HFFc6 (cell line): ENCODE measurements around the gene KLHL41. TPM values are rescaled to one million over a fixed set of nuclear protein-coding genes. Genes with fewer than 3 reads are reported as not detected.

Experiments used
- DNase-seq: peaks from one replicate; pipeline ENCODE4 v3.0.0-alpha.2; 2018
- H3K27ac Mint-ChIP-seq: 2 replicates; pipeline ENCODE4 v1.8.0; 2020; ENCODE audit warnings: mild to moderate bottlenecking, mixed read lengths
- H3K27me3 Mint-ChIP-seq: 2 replicates; pipeline ENCODE4 v1.8.0; 2021; ENCODE audit warnings: mild to moderate bottlenecking, moderate library complexity, mixed read lengths; ENCODE audit not compliant: insufficient read depth
- H3K36me3 Mint-ChIP-seq: 2 replicates; pipeline ENCODE4 v1.8.0; 2021; ENCODE audit warnings: low read depth, mixed read lengths
- H3K4me1 Mint-ChIP-seq: 2 replicates; pipeline ENCODE4 v1.8.0; 2020; ENCODE audit warnings: low read depth, mixed read lengths
- H3K4me3 Mint-ChIP-seq: 2 replicates; pipeline ENCODE4 v1.8.0; 2020; ENCODE audit warnings: mild to moderate bottlenecking, moderate library complexity, mixed read lengths
- H3K9me3 Mint-ChIP-seq: 2 replicates; pipeline ENCODE4 v1.8.0; 2020; ENCODE audit warnings: mild to moderate bottlenecking, mixed read lengths
- total RNA-seq, 6 experiments: library from RNA; stranded (reverse); fragmentation: NEBNext Ultra II Directional; extraction: Animal tissue kit (Norgen Biotek cat#: 25700); gene quantifications; 2 replicates in 1 of 6; 3 replicates in 5 of 6; pipeline ENCODE4 v1.2.3, GENCODE V29; 2021
- TF ChIP-seq, protein P1 (sequence below): fragments of 200-600 bp; sonication (generic); IDR thresholded peaks from 2 replicates; pipeline ENCODE4 v1.5.0; 2021; ENCODE audit warnings: antibody characterized with exemption, mild to moderate bottlenecking

The KLHL41 gene
- total RNA-seq, 6 experiments from 2014 or later, result 0.09 to 0.31 (median 0.20) TPM; not detected in 1

DNA sequence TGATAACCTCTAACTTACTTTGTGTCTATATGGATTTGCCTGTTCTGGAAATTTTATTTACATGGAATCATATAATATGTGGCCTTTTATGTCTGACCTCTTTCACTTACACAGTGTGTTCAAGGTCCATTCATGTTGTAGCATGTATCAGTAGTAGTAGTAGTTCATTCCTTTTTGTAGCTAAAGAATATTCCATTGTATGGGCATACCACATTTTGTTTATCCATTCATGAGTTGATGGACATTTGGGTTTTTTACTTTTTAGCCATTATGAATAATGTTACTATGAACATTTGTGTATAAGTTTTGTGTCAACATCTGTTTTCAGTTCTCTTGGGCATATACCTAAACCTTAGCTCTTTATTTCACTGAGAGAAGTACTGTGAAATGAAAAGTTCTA is 18.7 kb upstream of the KLHL41 start:
- no peaks in the 10 kb centered on the region for H3K27me3 Mint-ChIP-seq
- H3K36me3 Mint-ChIP-seq, result no peaks in the 10 kb centered on the region; the same call in 1 of the 2 replicates
- no peak overlapping the region for H3K27ac Mint-ChIP-seq
- H3K4me1 Mint-ChIP-seq, result no peaks in the 10 kb centered on the region
- DNase-seq, result no peak
- H3K4me3 Mint-ChIP-seq, result no peak overlapping the region
- no peaks in the 10 kb centered on the region for H3K9me3 Mint-ChIP-seq
- TF ChIP-seq, protein P1, sequence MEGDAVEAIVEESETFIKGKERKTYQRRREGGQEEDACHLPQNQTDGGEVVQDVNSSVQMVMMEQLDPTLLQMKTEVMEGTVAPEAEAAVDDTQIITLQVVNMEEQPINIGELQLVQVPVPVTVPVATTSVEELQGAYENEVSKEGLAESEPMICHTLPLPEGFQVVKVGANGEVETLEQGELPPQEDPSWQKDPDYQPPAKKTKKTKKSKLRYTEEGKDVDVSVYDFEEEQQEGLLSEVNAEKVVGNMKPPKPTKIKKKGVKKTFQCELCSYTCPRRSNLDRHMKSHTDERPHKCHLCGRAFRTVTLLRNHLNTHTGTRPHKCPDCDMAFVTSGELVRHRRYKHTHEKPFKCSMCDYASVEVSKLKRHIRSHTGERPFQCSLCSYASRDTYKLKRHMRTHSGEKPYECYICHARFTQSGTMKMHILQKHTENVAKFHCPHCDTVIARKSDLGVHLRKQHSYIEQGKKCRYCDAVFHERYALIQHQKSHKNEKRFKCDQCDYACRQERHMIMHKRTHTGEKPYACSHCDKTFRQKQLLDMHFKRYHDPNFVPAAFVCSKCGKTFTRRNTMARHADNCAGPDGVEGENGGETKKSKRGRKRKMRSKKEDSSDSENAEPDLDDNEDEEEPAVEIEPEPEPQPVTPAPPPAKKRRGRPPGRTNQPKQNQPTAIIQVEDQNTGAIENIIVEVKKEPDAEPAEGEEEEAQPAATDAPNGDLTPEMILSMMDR, result no peak

DNA sequence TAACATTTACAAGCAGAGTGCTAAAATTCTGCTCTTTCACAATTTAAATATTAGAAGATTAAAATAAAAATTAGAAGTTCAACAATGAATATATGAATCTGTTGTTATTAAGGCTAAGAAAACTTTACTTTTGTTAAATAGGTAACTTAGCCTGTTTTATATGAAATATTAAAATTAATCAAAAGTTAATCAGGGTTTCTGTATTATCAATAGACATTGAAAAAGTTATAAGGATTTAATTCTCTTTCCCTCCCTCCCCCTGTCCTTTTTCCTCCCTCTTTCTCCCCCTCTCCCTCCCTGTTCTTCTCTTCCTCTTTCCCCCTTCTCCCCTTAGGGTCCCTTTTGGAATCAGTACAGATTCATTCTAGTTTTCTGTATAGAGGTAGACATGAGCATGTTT is 18.1 kb upstream of the KLHL41 start:
- H3K4me1 Mint-ChIP-seq, result no peaks in the 10 kb centered on the region
- no peak for DNase-seq
- TF ChIP-seq, protein P1, result no peak
- H3K27me3 Mint-ChIP-seq, result no peaks in the 10 kb centered on the region
- no peaks in the 10 kb centered on the region for H3K9me3 Mint-ChIP-seq
- no peaks in the 10 kb centered on the region; the same call in 1 of the 2 replicates for H3K36me3 Mint-ChIP-seq
- H3K27ac Mint-ChIP-seq, result no peak overlapping the region
- H3K4me3 Mint-ChIP-seq, result no peak overlapping the region

DNA sequence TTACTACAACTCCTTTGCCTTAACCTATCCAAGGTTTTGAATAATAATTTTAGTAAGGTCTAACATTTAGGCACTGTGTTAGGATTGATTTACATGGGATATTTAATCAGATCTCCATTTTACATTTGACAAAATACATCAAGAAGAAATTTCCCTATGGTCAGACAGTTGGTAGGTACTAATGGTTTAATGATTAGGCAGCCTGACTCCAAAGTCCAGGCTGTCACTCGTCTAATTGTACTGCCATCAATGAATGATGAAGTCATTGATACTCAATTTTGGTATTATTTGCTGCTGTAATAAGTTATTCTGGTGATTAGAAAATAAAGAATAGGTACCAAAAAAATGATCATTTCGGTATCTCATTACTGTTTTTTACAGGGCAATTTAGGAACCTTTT is 16.1 kb upstream of the KLHL41 start:
- Mint-ChIP-seq H3K4me1 (no peaks in the 10 kb centered on the region), H3K4me3 (no peak overlapping the region), H3K36me3 (no peaks in the 10 kb centered on the region; the same call in 1 of the 2 replicates), H3K27ac (no peak overlapping the region), H3K27me3 (no peaks in the 10 kb centered on the region), H3K9me3 (no peaks in the 10 kb centered on the region)
- no peak for DNase-seq
- TF ChIP-seq, protein P1, result no peak

DNA sequence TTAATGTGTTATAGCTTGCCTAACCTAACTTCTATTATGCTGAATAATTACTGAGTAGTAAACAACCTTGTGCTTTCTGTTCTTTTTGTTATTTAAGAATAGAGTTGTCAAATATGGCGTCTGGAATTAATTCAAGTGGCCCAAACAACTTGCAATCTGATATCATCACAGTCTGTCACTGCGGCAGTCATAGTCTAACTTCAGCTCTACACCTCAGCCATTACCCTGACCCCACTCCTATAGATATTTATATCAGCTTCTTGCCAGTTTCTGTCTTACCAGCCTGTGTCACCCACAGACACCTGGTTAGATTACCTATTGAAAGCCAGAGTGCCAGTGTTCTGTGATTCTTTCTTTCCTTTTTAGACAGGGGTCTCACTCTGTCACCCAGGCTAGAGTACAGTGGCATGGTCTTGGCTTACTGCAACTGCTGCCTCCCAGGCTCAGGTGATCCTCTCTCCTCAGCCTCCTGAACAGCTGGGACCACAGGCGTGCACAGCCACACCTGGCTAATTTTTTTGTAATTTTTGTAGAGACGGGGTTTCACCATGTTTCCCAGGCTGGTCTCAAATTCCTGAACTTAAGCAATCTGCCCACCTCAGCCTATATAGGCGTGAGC is 14.1 kb upstream of the KLHL41 start:
- Mint-ChIP-seq H3K9me3 (no peaks in the 10 kb centered on the region), H3K36me3 (no peaks in the 10 kb centered on the region; the same call in 1 of the 2 replicates), H3K4me3 (no peak overlapping the region), H3K4me1 (no peaks in the 10 kb centered on the region), H3K27ac (no peak overlapping the region), H3K27me3 (no peaks in the 10 kb centered on the region)
- DNase-seq, result no peak
- TF ChIP-seq, protein P1, result no peak

DNA sequence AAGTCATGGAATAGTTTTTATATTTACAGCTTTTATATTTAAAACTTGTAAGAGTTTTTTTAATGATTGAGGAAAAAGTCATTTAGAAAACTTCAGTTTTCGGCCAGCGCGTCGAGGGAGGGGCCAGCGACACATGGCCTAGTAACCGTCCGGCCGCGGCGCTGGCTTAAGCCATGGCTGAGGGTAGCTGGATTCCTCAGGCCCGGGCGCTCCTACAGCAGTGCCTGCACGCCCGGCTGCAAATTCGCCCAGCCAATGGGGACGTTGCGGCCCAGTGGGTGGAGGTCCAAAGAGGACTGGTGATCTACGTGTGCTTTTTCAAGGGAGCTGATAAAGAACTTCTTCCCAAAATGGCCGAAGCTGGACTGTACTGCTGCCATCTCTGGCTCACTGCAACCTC is 4.9 kb upstream of the KLHL41 start:
- no peaks in the 10 kb centered on the region for H3K9me3 Mint-ChIP-seq
- no peaks in the 10 kb centered on the region for H3K27me3 Mint-ChIP-seq
- H3K27ac Mint-ChIP-seq, result no peak overlapping the region
- H3K4me1 Mint-ChIP-seq, result peaks cover 22% of the 10 kb centered on the region
- TF ChIP-seq, protein P1, result no peak
- H3K36me3 Mint-ChIP-seq, result peaks cover 10% of the 10 kb centered on the region; the same call in 1 of the 2 replicates
- no peak for DNase-seq
- no peak overlapping the region for H3K4me3 Mint-ChIP-seq
